HG02981 (cell line): ENCODE data around the gene KRT7.

ENCODE experiments used
- ATAC-seq: cut with Tn5 transposase; IDR thresholded peaks from one replicate; pipeline ENCODE4 v1.9.1; 2021; ENCODE audit warnings: mild to moderate bottlenecking, moderate library complexity; ENCODE audit not compliant: unreplicated experiment

The KRT7 gene

GRCh38 chr12:52294803-52295202 lies 61.8 kb downstream of the KRT7 start:
- no peak for ATAC-seq

GRCh38 chr12:52295663-52296062 lies 62.6 kb downstream of the KRT7 start:
- no peak for ATAC-seq

- no peak for ATAC-seq
Measured at GRCh38 chr12:52296572-52297215, 63.7 kb downstream of the KRT7 start.
